GM20431 (cell line): Measurements from ENCODE around the gene DOCK8.

Source experiments
- in situ Hi-C: fragments of 300-500 bp; cut with MseI, MboI; formaldehyde crosslinking; loops from one replicate; pipeline ENCODE4 v1.15.0; 2020; ENCODE audit warnings: low sequenced_read_pairs; ENCODE audit not compliant: unreplicated experiment

DOCK8 gene

DNA sequence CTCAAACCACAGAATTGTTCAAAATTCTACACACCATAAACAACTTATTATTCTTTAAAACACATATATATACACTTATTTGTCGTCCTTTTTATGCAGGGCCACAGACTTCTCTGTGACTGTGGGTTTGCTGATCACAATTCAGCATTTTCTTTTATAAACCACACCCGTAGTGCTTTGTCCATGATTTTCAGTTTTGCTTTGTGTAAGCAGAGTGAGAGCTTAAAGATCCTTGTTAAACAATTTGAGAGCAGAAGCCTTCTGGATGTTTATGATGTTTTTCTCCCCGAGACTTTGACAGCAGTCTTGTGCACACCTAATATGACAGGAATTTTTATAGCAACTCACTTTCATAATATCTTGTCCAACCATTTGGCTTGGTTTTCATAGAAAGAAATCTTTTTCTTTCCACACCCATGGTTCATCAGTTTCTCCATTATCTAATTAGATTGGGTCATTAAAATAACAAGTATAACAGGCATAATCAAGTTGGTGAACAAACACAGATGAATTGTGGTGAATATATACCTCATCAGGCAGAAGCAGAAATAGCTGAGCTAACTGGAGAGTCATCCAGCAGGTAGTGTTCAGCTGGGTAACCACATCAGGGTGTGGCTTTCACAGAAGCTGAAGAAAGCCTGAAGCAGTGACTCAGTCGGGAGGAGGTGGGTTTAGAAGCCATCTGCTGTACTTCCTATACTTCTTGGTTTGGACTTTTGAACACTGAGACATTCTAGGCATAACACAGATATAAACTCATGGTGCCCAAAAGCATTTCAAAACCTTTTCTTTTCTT, 232.8 kb downstream of the DOCK8 start:
- in situ Hi-C loops: no loop called here

DNA sequence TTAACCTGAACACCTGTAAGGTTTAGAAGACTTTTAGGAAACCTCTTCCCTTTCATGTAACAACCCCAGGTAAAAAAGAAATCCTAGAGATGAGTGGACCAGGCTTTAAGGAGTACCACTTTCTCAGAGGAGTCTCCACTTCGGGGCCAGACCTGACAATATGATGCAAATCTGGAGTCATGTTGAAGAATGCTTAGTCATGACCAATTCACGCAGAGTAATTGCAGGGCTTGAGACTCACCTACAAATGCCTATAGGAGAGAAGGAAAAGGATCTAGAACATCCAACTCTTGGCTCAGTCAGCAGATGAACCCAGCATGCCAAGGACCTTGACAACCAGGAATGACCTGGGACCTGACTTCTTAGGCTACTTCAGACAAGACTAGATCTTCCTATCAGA, 235.4 kb downstream of the DOCK8 start:
- in situ Hi-C loops: no loop called here

DNA sequence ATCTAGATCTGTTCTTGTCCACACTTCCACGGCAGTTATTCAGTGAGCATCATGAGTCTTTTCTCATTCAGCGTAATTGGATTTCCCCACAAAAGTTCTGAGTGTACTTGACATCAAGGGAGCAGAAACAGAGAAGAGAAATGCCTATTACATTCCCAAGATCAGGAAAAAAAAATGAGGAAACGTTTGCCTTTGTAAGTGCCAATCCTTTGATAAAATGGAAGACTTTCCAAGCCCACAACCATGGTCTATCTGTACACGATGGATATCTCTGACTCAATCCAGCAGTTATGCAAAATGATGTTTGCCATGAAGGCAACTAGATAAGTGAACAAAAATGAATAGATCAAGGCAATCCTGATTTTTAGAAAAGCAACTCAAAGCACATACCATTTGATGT, 235.9 kb downstream of the DOCK8 start:
- in situ Hi-C loops: no loop called here

DNA sequence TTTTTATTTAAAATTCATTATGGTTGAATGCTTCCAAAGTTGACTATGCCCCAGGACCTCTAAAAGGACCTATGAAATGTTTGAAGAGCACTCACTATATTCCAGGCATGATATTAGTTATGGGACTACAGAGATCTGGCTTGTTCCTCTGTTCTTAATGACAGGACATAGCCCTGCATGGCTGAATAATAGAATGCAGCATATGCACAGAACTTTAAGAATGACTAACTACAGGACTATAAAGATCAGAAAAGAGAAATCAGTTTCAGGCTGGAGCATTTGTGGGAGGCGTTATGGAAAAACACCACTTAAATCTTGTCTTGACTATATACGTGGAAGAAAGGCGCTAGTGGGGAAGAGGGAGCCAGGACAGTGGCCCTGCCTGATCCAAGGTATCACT, 239.2 kb downstream of the DOCK8 start:
- in situ Hi-C loops: no loop called here

DNA sequence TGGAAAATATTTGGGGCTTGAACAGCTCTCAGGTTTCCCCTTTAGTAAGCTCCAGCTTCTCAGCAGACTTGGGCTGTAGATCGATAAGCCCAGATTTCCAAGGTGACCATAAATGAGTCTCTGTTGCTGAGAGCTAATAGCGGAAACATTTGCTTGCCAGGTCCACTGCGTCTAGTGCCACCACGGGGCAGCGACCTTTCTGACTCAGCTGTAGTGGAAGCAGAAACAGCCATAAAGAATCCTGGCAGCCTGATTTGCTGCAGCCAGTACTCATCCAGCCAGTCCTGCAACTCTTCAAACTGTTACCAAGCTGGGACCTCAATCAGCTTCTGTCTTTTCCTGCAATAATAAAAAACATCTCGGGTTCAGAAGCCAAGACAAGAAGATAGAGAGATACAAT, 241.7 kb downstream of the DOCK8 start:
- in situ Hi-C loops: no loop called here

DNA sequence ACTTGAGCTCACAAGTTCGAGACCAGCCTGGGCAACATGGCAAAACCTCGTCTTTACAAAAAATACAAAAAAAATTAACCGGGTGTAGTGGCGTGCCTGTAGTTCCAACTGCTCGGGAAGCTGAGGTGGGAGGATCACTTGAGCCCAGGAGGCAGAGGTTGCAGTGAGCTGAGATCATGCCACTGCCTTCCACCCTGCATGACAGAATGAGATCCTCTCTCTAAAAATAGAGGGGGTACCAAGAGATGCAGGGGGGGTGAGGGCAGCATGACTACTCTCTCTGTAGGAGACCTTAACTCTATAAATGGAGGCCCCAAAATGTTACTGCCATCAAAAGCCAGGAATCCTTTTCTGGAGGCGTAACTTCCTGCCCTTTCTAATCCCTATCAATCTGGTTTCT, 243.9 kb downstream of the DOCK8 start:
- in situ Hi-C loops: no loop called here

DNA sequence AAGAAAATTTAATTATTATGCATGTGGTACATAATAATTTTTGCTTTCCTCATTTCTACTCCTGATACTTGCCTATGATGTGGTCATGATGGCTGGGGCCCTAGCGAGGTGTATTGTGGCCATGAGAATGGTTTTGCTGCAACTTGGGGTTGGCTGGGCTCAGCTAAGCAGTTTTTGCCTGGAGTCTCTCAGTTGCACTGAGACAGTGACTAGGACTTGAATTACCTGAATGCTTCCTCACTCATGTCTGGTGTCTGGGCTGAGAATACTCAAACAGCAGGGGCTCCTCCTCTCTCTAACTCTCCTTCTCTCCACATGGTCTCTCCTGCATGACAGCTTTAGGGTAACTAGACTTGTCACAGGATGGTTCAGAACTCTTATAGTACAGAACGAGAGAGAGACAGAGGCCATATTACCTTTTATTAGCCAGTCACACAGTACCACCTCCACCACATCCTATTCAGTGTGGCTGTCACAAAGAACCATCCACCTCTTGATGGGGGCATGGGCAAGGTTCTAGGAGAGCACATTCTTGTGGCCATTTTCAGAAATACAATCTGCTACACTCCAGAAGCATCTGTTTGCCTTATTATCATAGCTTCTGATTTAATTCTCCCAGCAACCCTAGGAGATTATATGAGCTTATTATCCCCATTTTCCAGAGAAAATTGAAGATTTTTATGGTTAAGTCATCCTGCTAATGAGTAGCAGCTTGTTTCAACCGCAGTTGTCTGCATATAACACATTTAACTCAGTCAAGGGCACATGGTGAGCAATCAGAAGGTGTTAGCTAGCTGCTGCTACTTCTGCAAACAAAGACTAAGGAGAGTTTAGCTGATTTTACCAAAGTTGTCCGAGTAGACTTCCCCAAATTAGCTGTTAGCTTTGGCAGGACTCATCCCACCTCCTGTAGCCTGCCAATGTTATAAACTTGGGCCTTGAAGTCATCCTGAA, 245.1 kb downstream of the DOCK8 start:
- in situ Hi-C loops: no loop called here

DNA sequence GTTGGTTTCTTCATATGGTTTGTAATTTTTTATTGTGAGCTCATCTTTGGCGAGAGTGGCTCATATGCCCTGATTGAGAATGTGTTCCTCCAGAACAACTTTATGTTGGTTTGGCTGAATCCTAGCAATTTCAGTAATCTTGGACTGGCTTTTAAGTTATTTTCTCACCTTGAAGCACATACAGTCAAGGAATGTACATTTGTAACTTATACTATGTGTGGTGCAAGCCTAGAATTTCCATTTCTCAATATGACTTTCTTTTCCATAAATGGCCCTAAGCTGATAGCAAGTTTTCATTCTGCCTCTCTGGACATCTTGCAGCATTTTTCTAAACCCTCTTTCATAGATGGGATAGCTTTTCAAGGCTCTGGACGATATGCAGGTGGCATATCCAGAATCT, 247.5 kb downstream of the DOCK8 start:
- in situ Hi-C loops: no loop called here

DNA sequence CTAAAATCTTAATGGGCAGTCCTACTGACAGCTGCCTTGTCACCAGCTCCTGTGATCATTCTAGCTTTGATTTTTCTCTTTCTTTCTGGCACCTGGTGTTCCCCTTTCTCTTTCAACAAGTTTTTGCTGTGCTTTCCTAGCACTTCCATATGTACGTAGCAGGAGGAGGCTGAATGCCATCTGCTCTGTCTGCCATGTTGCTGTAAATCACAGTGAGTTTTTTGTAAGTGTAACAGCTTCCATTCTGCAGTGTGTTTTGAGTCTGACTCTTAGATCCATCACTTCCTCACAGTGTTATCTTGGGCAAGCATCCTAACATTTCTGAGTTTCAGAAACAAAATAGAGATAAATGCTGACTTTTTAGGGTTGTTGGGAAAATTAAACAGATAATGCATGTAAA, 247.9 kb downstream of the DOCK8 start:
- in situ Hi-C loops: no loop called here

DNA sequence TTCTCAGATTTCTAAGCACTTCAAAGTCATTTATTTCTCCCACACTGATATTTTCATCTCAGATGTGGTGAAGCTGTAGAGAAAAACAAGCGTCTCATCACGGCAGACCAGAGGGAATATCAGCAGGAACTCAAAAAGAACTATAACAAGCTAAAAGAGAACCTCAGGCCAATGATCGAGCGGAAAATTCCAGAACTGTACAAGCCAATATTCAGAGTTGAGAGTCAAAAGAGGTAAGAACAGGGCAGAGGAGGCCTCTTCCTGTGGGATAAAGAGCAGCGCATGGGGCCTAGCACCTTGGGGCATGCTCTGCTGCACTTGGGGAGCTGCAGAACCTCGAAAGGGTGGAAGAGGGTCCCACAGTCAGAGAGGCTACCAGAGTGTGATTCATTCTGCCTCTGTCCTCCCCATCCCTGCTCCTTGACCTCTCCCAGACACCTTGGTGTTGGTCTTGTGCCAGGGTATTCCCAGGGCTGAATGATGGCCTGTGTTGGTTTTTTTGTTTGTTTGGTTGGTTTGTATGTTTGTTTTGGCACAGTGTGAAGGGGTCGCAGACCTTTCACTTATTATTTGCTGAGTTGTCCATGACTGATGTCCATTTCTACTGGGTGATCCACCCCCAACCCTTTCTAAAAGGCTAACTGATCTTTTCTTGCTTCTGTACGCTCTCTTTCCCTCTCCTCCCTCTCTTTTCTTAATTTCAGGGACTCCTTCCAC, 248.9 kb downstream of the DOCK8 start:
- in situ Hi-C loops: no loop called here

DNA sequence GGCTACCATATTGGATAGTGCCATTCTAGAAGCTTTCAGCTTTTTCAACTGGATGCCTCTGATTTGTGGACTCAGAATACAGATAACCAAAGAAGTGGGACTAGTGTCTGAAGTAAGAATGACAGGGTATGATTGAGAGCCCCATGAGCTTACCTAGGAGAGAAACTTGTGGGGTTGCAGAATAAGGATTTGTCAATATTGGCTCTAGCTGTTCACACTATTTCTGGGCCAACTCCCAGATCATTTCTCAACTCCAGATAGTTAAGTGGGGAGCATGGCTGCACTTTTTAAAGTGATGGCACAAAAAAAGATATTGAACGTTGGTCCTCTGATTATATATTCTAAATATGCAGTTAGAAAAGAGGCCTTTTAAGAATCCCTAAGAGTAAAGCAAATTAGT, 252.1 kb downstream of the DOCK8 start:
- in situ Hi-C loops: no loop called here

DNA sequence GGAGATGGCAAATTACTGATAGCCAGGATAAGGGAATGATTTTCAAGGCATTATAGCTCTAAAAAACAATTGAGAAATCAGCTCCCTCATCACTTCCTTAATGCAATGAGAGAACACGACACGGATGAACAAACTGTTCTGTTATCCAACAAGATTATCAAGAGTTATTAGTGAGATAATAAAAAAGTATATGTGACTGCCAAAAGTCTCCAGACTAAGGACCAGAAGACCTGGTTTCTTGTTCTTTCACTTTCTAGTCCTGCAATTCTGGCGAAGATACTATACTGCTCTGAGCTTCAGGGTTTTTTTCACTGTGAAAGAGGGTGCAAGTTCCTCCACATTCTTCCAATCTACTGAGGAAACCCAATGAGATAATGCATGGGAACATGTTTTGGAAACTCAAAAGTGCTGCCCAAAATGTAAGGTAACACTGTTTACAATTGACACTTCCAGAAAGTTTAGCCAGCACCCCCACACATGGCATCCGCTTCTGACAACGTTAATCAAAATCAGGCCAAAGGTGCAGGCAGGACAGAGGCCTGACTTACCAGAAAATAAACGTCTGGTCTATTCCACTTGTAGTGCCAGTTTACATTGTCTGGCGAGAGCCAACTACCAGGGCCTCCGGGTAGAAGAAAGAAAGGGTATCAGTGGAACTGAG, 254.2 kb downstream of the DOCK8 start:
- in situ Hi-C loops: no loop called here

DNA sequence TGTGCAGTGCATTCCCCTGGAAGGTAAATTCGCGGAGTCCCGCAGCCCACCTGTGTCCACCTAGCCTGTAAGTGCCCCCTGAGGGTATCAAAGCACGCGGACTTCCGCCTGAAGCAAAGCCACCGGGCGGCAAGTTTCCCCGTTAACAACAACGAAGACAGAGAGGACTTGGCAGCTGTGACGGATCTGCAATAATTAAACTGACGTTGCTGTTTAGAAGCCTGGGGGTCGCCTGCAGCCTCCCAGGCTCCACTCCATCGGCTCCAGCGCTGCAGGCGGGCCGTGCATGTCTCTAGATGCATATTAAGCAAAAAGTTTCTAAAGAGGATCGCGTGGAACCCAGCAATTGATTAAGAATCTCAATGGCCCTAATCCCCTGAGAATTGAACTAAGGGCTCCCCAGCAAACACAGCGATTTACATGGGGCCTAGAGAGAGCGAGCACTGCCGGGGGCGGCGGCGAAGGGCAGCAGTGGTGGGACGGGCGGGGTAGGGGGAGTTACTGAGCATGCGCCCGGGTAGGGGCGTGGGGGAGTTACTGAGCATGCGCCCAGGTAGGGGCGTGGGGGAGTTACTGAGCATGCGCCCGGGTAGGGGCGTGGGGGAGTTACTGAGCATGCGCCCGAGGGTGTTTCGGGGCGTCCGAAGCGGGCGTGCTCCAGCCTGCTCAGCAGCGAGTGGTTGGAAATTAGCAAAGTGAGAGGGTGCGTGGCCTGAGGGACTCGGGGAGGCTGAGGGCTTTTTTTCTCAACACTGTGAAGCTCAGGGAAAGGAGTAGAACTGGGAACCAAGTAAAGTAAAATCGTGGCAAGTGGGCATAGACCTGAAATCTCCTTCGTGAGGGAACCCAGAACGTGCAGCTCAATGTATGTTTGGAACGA, 255.2 kb downstream of the DOCK8 start:
- in situ Hi-C loops: no loop called here

DNA sequence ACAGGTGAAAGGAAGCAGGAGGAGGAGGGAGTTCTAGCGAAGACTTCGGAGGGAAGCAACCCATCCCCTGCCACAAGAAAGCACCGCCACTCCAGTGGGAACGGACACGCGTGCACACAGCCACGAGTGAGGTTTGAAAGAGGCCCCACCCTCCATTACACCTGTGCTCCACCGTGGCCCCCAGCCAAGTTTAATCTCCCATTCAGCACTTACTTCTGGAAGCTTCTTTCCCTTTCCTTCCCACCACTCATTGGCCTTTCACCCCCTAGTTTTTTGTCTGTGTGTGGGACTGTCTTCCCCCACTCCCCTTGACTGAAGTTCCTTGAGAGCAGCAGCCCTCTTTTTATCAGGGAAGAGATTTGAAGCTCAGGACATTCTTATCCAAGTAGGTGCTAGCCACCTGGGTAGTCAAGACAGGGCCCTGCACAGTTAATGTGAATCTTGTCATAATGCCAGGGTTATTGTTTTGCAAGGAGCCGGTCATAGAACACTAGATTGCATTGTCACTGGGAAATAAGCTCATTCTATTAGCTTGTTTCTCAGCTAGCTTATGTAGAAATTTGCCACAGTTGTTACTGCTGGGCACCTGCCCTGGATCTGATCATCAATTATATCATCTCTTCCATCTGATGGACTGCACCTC, 256.0 kb downstream of the DOCK8 start:
- in situ Hi-C loops: no loop called here

DNA sequence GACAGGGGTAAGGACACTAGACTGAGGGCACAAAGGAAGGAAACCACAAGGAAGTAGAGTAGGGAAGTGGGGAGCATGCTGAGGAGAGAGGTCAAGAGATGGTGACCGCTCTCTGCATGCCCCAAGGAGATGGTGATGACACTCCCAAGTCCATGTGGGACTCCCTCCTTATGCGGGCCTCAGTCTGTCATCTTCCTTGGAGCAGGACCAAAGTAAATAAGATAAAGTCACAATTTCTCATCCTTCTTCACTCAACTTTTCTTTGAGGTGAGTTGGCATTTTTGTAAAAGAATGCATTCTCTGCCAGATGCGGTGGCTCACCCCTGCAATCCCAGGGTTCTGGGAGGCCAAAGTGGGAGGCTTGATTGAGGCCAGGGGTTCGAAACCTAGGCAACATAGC, 256.7 kb downstream of the DOCK8 start:
- in situ Hi-C loops: no loop called here

DNA sequence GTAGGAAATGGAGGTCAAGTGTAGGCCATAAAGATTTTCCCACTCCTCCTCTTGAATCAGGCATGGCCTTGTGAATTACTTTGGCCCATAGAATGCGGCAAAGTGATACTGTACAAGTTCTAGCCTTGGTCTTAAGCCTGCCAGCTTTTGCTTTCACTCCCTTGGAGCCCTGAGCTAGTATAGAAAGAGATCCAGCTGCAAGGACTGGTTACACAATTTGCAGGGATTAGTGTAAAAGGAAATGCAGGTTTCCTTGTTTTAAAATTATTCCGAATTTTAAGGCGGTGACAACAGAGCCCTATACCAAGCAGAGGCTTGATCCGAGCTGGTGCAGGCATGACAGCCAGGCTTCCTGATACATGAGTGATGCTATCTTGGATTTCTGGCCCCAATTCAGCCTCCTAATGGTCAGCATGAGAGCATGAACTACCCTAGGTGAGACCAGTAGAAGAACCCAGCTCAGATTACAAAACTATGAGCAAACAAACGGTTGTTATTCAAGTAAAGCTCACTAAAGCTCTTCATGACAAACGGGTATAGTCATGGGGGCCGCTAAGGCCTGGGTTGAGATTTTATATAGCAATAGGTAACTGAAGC, 257.9 kb downstream of the DOCK8 start:
- in situ Hi-C loops: no loop called here

DNA sequence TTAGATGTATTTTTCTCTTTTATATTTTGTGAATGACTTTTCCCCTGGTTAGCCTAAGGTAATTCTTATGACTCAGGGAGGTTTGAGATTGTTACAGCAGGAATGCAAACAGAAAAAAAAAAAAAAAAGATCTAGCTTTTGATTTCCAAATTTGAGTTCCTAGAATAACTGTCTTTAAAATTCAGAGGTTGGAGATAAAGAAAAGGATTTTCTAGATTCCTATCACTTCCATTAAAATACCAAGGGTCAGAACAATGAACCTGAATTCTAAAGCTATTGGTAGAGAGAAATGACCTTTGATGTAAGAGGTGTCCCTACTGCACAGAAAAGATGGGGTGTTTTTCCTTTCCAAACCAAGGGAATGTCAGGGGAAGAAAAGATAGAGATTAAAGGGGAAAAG, 262.5 kb downstream of the DOCK8 start:
- in situ Hi-C loops: no loop called here

DNA sequence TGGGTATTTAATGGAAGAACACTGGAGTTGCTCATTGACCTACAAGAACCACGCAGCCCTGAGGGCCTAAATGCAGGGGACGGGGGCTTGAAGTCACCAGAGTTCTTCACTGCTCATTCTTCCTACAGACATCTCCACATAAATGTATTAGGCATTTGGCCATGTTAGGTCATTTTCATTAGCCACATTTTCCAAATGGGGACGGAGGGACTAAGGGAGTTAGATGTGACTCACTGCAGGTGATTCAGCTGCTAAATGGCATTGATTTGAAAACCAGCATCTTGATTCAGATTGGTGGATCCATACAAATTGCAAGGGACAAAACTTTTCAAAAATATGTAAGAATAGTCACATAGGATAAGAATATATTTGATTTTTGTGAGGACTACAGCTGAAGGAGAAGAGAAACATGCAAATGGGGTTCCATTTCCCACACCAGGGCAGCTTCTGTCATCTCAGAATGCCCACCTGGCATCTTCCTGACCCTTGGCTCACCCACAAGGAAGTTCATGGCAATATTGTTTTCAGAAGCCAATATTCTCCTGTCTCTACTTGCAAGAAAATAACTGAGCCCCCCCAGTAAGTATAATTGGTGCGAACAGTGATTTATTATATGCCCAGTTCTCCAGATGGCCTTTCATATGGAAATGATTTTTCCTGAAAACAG, 264.8 kb downstream of the DOCK8 start:
- in situ Hi-C loops: no loop called here
